GM12878 (cell line): ENCODE data around the gene FXN. TPM values are rescaled to one million over a fixed set of nuclear protein-coding genes. Genes with fewer than 3 reads are reported as not detected.

ENCODE experiments used
- ATAC-seq: fragments of 200-7000 bp; cut with Tn5 transposase; 3 replicates; pipeline ENCODE4 v1.9.1; 2020; ENCODE audit warnings: mild to moderate bottlenecking, moderate library complexity
- BruUV-seq: library from RNA; stranded (reverse); fragments of 400-500 nt; replicated peaks from 2 replicates; lab custom pipeline; 2021; lab: Mats Ljungman, UMichigan
- CTCF ChIA-PET: fragments of 300-600 bp; sonication (Branson Sonifier 250); formaldehyde crosslinking; extraction: SDS; loops from one replicate; lab custom pipeline; 2021; ENCODE audit warnings: inconsistent platforms; lab: Yijun Ruan, JAX
- POLR2A ChIA-PET: fragments of 350-600 bp; formaldehyde crosslinking; extraction: SDS; loops from one replicate; lab custom pipeline; 2021; ENCODE audit warnings: inconsistent platforms; lab: Charles Lee
- RAD21 ChIA-PET: fragments of 300-600 bp; sonication (Branson Sonifier 250); formaldehyde crosslinking; loops from one replicate; lab custom pipeline; 2023; ENCODE audit warnings: antibody characterized with exemption; ENCODE audit not compliant: unreplicated experiment; lab: Charles Lee
- SMC1A ChIA-PET: fragments of 300-600 bp; sonication (Branson Sonifier 250); formaldehyde crosslinking; loops from one replicate; lab custom pipeline; 2023; ENCODE audit not compliant: unreplicated experiment, uncharacterized antibody; lab: Charles Lee
- DNase-seq: peaks from one replicate; pipeline ENCODE4 v3.0.0-alpha.2; 2011; ENCODE audit warnings: low read depth, low spot score
- FAIRE-seq: peaks from 3 replicates; lab custom pipeline; 2011; peaks lifted over from hg19 to GRCh38; lab: Jason Lieb, UNC
- H2AFZ ChIP-seq: 2 replicates; pipeline ENCODE4 v1.6.0; 2011; ENCODE audit warnings: low read depth, low read length, control low read depth; ENCODE audit not compliant: control insufficient read depth
- H3K27ac ChIP-seq: 2 replicates; pipeline ENCODE4 v1.5.1; 2011; ENCODE audit warnings: control low read depth; ENCODE audit not compliant: control insufficient read depth, insufficient read depth
- H3K27me3 ChIP-seq, 2 experiments: replicated peaks in 1 of 2; 2 replicates each; pipeline versions ENCODE4 v1.6.0 to v1.6.1; 2011; ENCODE audit warnings: low read length in 1 of 2; ENCODE audit not compliant: control insufficient read depth in 2 of 2, insufficient read depth in 2 of 2
- H3K36me3 ChIP-seq, 2 experiments: 2 replicates each; pipeline ENCODE4 v1.5.1; 2011; ENCODE audit warnings: low read length in 1 of 2; ENCODE audit not compliant: control insufficient read depth in 2 of 2, insufficient read depth in 2 of 2
- H3K4me1 ChIP-seq: 2 replicates; pipeline ENCODE4 v1.6.1; 2011; ENCODE audit warnings: mild to moderate bottlenecking, low read length, moderate library complexity, mixed read lengths; ENCODE audit not compliant: control insufficient read depth, insufficient read depth
- H3K4me2 ChIP-seq: 2 replicates; pipeline ENCODE4 v1.6.0; 2011; ENCODE audit warnings: control low read depth; ENCODE audit not compliant: control insufficient read depth, insufficient read depth
- H3K4me3 ChIP-seq: fragments of 200-600 bp; sonication (generic); 2 replicates; pipeline ENCODE4 v1.5.1; 2016
- H3K79me2 ChIP-seq: 2 replicates; pipeline ENCODE4 v1.6.0; 2011; ENCODE audit warnings: low read length; ENCODE audit not compliant: control insufficient read depth, insufficient read depth
- H3K9ac ChIP-seq: 2 replicates; pipeline ENCODE4 v1.8.0; 2011; ENCODE audit warnings: low read length, control low read depth, mixed read lengths; ENCODE audit not compliant: control insufficient read depth, insufficient read depth
- H3K9me3 ChIP-seq: replicated peaks from 3 replicates; pipeline ENCODE4 v1.5.1; 2011; ENCODE audit warnings: mild to moderate bottlenecking, low read length; ENCODE audit not compliant: control insufficient read depth, insufficient read depth
- H4K20me1 ChIP-seq: 2 replicates; pipeline ENCODE4 v1.6.0; 2011; ENCODE audit not compliant: control insufficient read depth, insufficient read depth
- HSF1 ChIP-seq: fragments of 150-350 bp; IDR thresholded peaks from 2 replicates; pipeline ENCODE4 v1.6.1; 2014; ENCODE audit warnings: mild to moderate bottlenecking, low read depth, low read length
- RELA ChIP-seq: fragments of 450-650 bp; IDR thresholded peaks from 2 replicates; pipeline ENCODE4 v1.8.0; 2014; ENCODE audit warnings: borderline replicate concordance; ENCODE audit not compliant: partially characterized antibody
- WGBS: methylation state at CpG from one replicate; pipeline ENCODE4 v1.1.6; 2016; ENCODE audit warnings: low lambda C conversion rate; ENCODE audit not compliant: insufficient replicate concordance, insufficient coverage; ENCODE audit errors: missing lambda C conversion rate; 5-methylcytosine and 5-hydroxymethylcytosine counted together
- in situ Hi-C: fragments of 300-500 bp; cut with MboI; formaldehyde crosslinking; loops from 9 replicates; pipeline ENCODE4 v1.14.3; 2018; ENCODE audit warnings: mixed read lengths
- intact Hi-C: fragments of 100-400 bp; cut with micrococcal nuclease; formaldehyde crosslinking; loops from one replicate; pipeline ENCODE4 v1.14.2; 2022; ENCODE audit not compliant: unreplicated experiment
- polyA plus RNA-seq, 11 experiments: library from polyadenylated mRNA; depleted of rRNA in 4 of 11; unstranded in 6 of 11; stranded (reverse) in 5 of 11; fragments of >200 nt; fragmentation: Nextera tagmentation in 4 of 11; fragmentation: Illumina TruSeq in 1 of 11; extraction: Ambion mirVana in 4 of 11; extraction: Trizol in 1 of 11; gene quantifications; 1 replicate in 1 of 11; 2 replicates in 10 of 11; pipeline versions ENCODE4 v1.2.1 to v1.2.3, GENCODE V29; 2011 to 2016; ENCODE audit warnings: inconsistent platforms in 2 of 11, missing spikeins in 2 of 11, low read depth in 1 of 11
- total RNA-seq, 4 experiments: library from RNA; depleted of rRNA in 3 of 4; stranded (reverse); fragments of >200 nt in 3 of 4; fragmentation: Illumina TruSeq in 1 of 4; extraction: Trizol in 1 of 4; gene quantifications; 2 replicates each; pipeline versions ENCODE4 v1.2.1 to v1.2.3, GENCODE V29; 2013 to 2021

Gene FXN
- total and polyA plus RNA-seq, 10 of the 15 experiments (the other 5 are each of a cell fraction or from before 2014, with no cell fraction given): 7.3 to 78.0 (median 23.2) TPM

GRCh38 chr9:69019808-69020207 lies 15.7 kb upstream of the FXN start:
- no peak for ATAC-seq
- no peak overlapping the region for H3K9ac ChIP-seq
- 0% methylated on average over 3 of the region's 3 CpGs for WGBS

More at GRCh38 chr9:69019808-69020207, 15.7 kb upstream of the FXN start:
- CTCF ChIA-PET: interaction anchor here (1.2 to 3.0 kb wide), 3 partner anchors 16 to 436 kb away, joined by 4 to 10 read pairs (median 4); partner anchors contain the start of gene FXN
- in situ Hi-C loops: no loop called here
- Histone ChIP-seq H3K27me3 (no peaks in the 10 kb centered on the region), H3K9me3 (no peaks in the 10 kb centered on the region), H3K36me3 (no peaks in the 10 kb centered on the region), H4K20me1 (no peaks in the 10 kb centered on the region), H3K27ac (no peak overlapping the region), H3K4me2 (no peak overlapping the region), H2AFZ (no peak overlapping the region), H3K4me3 (no peak overlapping the region), H3K79me2 (no peaks in the 10 kb centered on the region), H3K4me1 (no peaks in the 10 kb centered on the region)
- FAIRE-seq (no peak), DNase-seq (no peak)
- RAD21 ChIA-PET: no interaction called here
- SMC1A ChIA-PET: interaction anchor here (1.1 kb wide), 1 partner anchor 55 kb away, joined by 3 read pairs; no protein-coding TSS in a partner anchor
- intact Hi-C loops: no loop called here
- TF ChIP-seq HSF1 (no peak), RELA (no peak)
- POLR2A ChIA-PET: no interaction called here
- BruUV-seq: no TSS peak
